H9 (cell line): ENCODE data around the gene NCL. TPM values are rescaled to one million over a fixed set of nuclear protein-coding genes. Genes with fewer than 3 reads are reported as not detected.

Experiments used
- DNase-seq: peaks from one replicate; pipeline ENCODE4 v3.0.0-alpha.2; 2017
- H2AFZ ChIP-seq: one replicate; pipeline ENCODE4 v1.6.1; 2013; ENCODE audit warnings: mild to moderate bottlenecking, low read length, control low read depth, moderate library complexity
- H2AK5ac ChIP-seq: 2 replicates; pipeline ENCODE4 v1.6.1; 2013; ENCODE audit warnings: low read length, control low read depth, mixed read lengths; ENCODE audit not compliant: insufficient read length
- H2BK120ac ChIP-seq: one replicate; pipeline ENCODE4 v1.6.1; 2013; ENCODE audit warnings: low read depth, mild to moderate bottlenecking, low read length, control low read depth, inconsistent platforms; ENCODE audit not compliant: poor library complexity, severe bottlenecking
- H2BK12ac ChIP-seq: 2 replicates; pipeline ENCODE4 v1.6.1; 2013; ENCODE audit warnings: low read length, control low read depth, mixed read lengths, low read depth; ENCODE audit not compliant: insufficient read length
- H2BK15ac ChIP-seq: 2 replicates; pipeline ENCODE4 v1.6.1; 2013; ENCODE audit warnings: low read depth, low read length, control low read depth
- H2BK20ac ChIP-seq: one replicate; pipeline ENCODE4 v1.6.1; 2013; ENCODE audit warnings: low read depth, mild to moderate bottlenecking, low read length, control low read depth, inconsistent platforms; ENCODE audit not compliant: poor library complexity, severe bottlenecking
- H2BK5ac ChIP-seq: 2 replicates; pipeline ENCODE4 v1.6.1; 2013; ENCODE audit warnings: low read length, control low read depth, mixed read lengths; ENCODE audit not compliant: insufficient read length
- H3K14ac ChIP-seq: 2 replicates; pipeline ENCODE4 v1.6.1; 2013; ENCODE audit warnings: low read length, control low read depth; ENCODE audit not compliant: insufficient read depth
- H3K18ac ChIP-seq: 2 replicates; pipeline ENCODE4 v1.6.1; 2013; ENCODE audit warnings: low read depth, mild to moderate bottlenecking, mixed read lengths, low read length, control low read depth; ENCODE audit not compliant: insufficient read length
- H3K23ac ChIP-seq: 2 replicates; pipeline ENCODE4 v1.6.1; 2013; ENCODE audit warnings: low read length, control low read depth, mixed read lengths, low read depth; ENCODE audit not compliant: insufficient read length
- H3K23me2 ChIP-seq: 2 replicates; pipeline ENCODE4 v1.6.1; 2013; ENCODE audit warnings: low read depth, mild to moderate bottlenecking, mixed read lengths, low read length, control low read depth; ENCODE audit not compliant: insufficient read length, poor library complexity, severe bottlenecking
- H3K27ac ChIP-seq: 2 replicates; pipeline ENCODE4 v1.5.1; 2013; ENCODE audit warnings: low read length, control low read depth, mixed read lengths, low read depth; ENCODE audit not compliant: insufficient read length
- H3K27me3 ChIP-seq: 2 replicates; pipeline ENCODE4 v1.6.1; 2013; ENCODE audit warnings: low read length, control low read depth, inconsistent platforms; ENCODE audit not compliant: insufficient read depth
- H3K4ac ChIP-seq: 2 replicates; pipeline ENCODE4 v1.6.1; 2013; ENCODE audit warnings: low read depth, mild to moderate bottlenecking, control low read depth, inconsistent platforms, low read length, moderate library complexity
- H3K4me1 ChIP-seq: 2 replicates; pipeline ENCODE4 v1.6.1; 2013; ENCODE audit warnings: low read length, control low read depth, inconsistent platforms; ENCODE audit not compliant: insufficient read depth
- H3K4me2 ChIP-seq: 2 replicates; pipeline ENCODE4 v1.6.1; 2013; ENCODE audit warnings: low read length, control low read depth, mixed read lengths; ENCODE audit not compliant: insufficient read length, insufficient read depth
- H3K56ac ChIP-seq: 2 replicates; pipeline ENCODE4 v1.6.1; 2013; ENCODE audit warnings: low read depth, mild to moderate bottlenecking, mixed read lengths, low read length, control low read depth; ENCODE audit not compliant: insufficient read length
- H3K79me1 ChIP-seq: 2 replicates; pipeline ENCODE4 v1.6.1; 2013; ENCODE audit warnings: low read depth, mild to moderate bottlenecking, moderate library complexity, low read length, control low read depth, inconsistent platforms; ENCODE audit not compliant: insufficient read depth, poor library complexity, severe bottlenecking
- H3K79me2 ChIP-seq: 2 replicates; pipeline ENCODE4 v1.6.1; 2013; ENCODE audit warnings: low read length, control low read depth, inconsistent platforms; ENCODE audit not compliant: insufficient read depth
- H3K9ac ChIP-seq: 2 replicates; pipeline ENCODE4 v1.6.1; 2013; ENCODE audit warnings: low read length, control low read depth, mixed read lengths; ENCODE audit not compliant: insufficient read length; ENCODE audit errors: extremely low read depth
- H3K9me3 ChIP-seq: one replicate; pipeline ENCODE4 v1.6.1; 2013; ENCODE audit warnings: low read depth, low read length, inconsistent platforms; ENCODE audit not compliant: control insufficient read depth
- H3T11ph ChIP-seq: one replicate; pipeline ENCODE4 v1.6.1; 2013; ENCODE audit warnings: mild to moderate bottlenecking, low read length, control low read depth, inconsistent platforms
- H4K20me1 ChIP-seq: one replicate; pipeline ENCODE4 v1.6.1; 2013; ENCODE audit not compliant: control insufficient read depth, insufficient read length, insufficient read depth
- H4K5ac ChIP-seq: 2 replicates; pipeline ENCODE4 v1.6.1; 2013; ENCODE audit warnings: low read depth, mild to moderate bottlenecking, mixed read lengths, low read length, control low read depth; ENCODE audit not compliant: insufficient read length
- H4K8ac ChIP-seq: replicated peaks from 2 replicates; pipeline ENCODE4 v1.6.1; 2013; ENCODE audit warnings: low read length, control low read depth, mixed read lengths, low read depth; ENCODE audit not compliant: insufficient read length
- H4K91ac ChIP-seq: 2 replicates; pipeline ENCODE4 v1.6.1; 2013; ENCODE audit warnings: low read depth, mild to moderate bottlenecking, moderate library complexity, mixed read lengths, low read length, control low read depth; ENCODE audit not compliant: insufficient read length
- H3K27ac Mint-ChIP-seq, 3 experiments: 2 replicates in 2 of 3; 3 replicates in 1 of 3; pipeline ENCODE4 v1.8.0; 2020 to 2021; ENCODE audit warnings: mixed read lengths in 3 of 3, mild to moderate bottlenecking in 1 of 3, moderate library complexity in 1 of 3
- H3K27me3 Mint-ChIP-seq: 2 replicates; pipeline ENCODE4 v1.8.0; 2021; ENCODE audit warnings: low read depth, mild to moderate bottlenecking, moderate library complexity, mixed read lengths
- H3K36me3 Mint-ChIP-seq, 3 experiments: 2 replicates in 2 of 3; 3 replicates in 1 of 3; pipeline ENCODE4 v1.8.0; 2020 to 2021; ENCODE audit warnings: low read depth in 3 of 3, mixed read lengths in 3 of 3; ENCODE audit not compliant: insufficient read depth in 1 of 3
- H3K4me1 Mint-ChIP-seq, 2 experiments: 2 replicates each; pipeline ENCODE4 v1.8.0; 2020; ENCODE audit warnings: mixed read lengths in 2 of 2
- H3K4me3 Mint-ChIP-seq, 2 experiments: 2 replicates in 1 of 2; 3 replicates in 1 of 2; pipeline ENCODE4 v1.8.0; 2020 to 2021; ENCODE audit warnings: mild to moderate bottlenecking in 2 of 2, mixed read lengths in 2 of 2, moderate library complexity in 1 of 2
- H3K9me3 Mint-ChIP-seq, 2 experiments: 2 replicates in 1 of 2; 3 replicates in 1 of 2; pipeline ENCODE4 v1.8.0; 2020; ENCODE audit warnings: mild to moderate bottlenecking in 2 of 2, mixed read lengths in 2 of 2, moderate library complexity in 1 of 2
- WGBS: extraction: QIAGEN DNeasy Blood & Tissue Kit; methylation state at CpG from one replicate; pipeline ENCODE4 v1.1.7; 2013; ENCODE audit warnings: missing lambda C conversion rate, low lambda C conversion rate, mixed read lengths; ENCODE audit not compliant: insufficient read length; ENCODE audit errors: extremely low coverage; 5-methylcytosine and 5-hydroxymethylcytosine counted together
- total RNA-seq: library from RNA; stranded (reverse); gene quantifications from 2 replicates; pipeline ENCODE4 v1.2.1, GENCODE V29; 2021
- TF ChIP-seq, protein P1 (sequence below): fragments of 200-600 bp; sonication (generic); conservative IDR thresholded peaks from 3 replicates; pipeline ENCODE4 v1.8.0; 2021; ENCODE audit warnings: antibody characterized with exemption, mild to moderate bottlenecking

Gene NCL
- total RNA-seq, 1 experiment from 2014 or later = 1,269 TPM

GRCh38 chr2:231467613-231468530 is 3.6 kb upstream of the NCL start:
- Histone ChIP-seq H3K18ac (no peak overlapping the region), H3K27me3 (no peaks in the 10 kb centered on the region), H2AFZ (no peak overlapping the region), H3K56ac (no peak overlapping the region), H4K20me1 (no peaks in the 10 kb centered on the region), H3K4me1 (no peaks in the 10 kb centered on the region), H4K91ac (no peak overlapping the region), H4K5ac (no peak overlapping the region), H2BK15ac (no peak overlapping the region), H3K4me2 (no peak overlapping the region), H2AK5ac (no peak overlapping the region), H3K79me2 (peaks cover 11% of the 10 kb centered on the region), H2BK20ac (no peak overlapping the region), H3K79me1 (no peaks in the 10 kb centered on the region), H2BK12ac (no peak overlapping the region), H4K8ac (no peak overlapping the region), H3K23me2 (peaks cover 10% of the 10 kb centered on the region), H3K9ac (no peak overlapping the region), H3K14ac (no peak overlapping the region), H3K23ac (no peak overlapping the region), H3T11ph (no peak overlapping the region), H3K4ac (no peak overlapping the region), H2BK120ac (no peak overlapping the region), H2BK5ac (no peak overlapping the region), H3K27ac (no peak overlapping the region), H3K9me3 (no peaks in the 10 kb centered on the region)
- TF ChIP-seq, protein P1, sequence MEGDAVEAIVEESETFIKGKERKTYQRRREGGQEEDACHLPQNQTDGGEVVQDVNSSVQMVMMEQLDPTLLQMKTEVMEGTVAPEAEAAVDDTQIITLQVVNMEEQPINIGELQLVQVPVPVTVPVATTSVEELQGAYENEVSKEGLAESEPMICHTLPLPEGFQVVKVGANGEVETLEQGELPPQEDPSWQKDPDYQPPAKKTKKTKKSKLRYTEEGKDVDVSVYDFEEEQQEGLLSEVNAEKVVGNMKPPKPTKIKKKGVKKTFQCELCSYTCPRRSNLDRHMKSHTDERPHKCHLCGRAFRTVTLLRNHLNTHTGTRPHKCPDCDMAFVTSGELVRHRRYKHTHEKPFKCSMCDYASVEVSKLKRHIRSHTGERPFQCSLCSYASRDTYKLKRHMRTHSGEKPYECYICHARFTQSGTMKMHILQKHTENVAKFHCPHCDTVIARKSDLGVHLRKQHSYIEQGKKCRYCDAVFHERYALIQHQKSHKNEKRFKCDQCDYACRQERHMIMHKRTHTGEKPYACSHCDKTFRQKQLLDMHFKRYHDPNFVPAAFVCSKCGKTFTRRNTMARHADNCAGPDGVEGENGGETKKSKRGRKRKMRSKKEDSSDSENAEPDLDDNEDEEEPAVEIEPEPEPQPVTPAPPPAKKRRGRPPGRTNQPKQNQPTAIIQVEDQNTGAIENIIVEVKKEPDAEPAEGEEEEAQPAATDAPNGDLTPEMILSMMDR = no peak
- H3K9me3 Mint-ChIP-seq = peaks cover 0 to 2% of the 10 kb centered on the region in 2 experiments; a peak in 2 of 5 replicates
- H3K4me3 Mint-ChIP-seq = no peak overlapping the region; a peak in 1 of 5 replicates
- H3K4me1 Mint-ChIP-seq = peaks cover 15 to 26% of the 10 kb centered on the region in 2 experiments
- H3K27ac Mint-ChIP-seq = peak overlapping the region in 2 of 3 experiments; percentile 12 to 19; a peak in 4 of 7 replicates
- no CpG with 5 or more reads among the region's 12 CpGs for WGBS
- H3K27me3 Mint-ChIP-seq = peaks cover 4% of the 10 kb centered on the region; the same call in 1 of the 2 replicates
- peaks cover 8 to 13% (median 8%) of the 10 kb centered on the region in 3 experiments for H3K36me3 Mint-ChIP-seq
- DNase-seq = no peak
